Loucy (cell line): ENCODE results near the gene DQX1.

Source experiments
- H2AFZ ChIP-seq: fragments of 200-600 bp; sonication (generic); 2 replicates; pipeline ENCODE4 v1.6.0; 2016; ENCODE audit warnings: antibody characterized with exemption, mild to moderate bottlenecking, low read length, moderate library complexity
- H3F3A ChIP-seq: fragments of 200-600 bp; 2 replicates; pipeline ENCODE4 v1.6.0; 2016; ENCODE audit warnings: antibody characterized with exemption, low read depth, mild to moderate bottlenecking
- H3K27me3 ChIP-seq: fragments of 200-600 bp; sonication (generic); 2 replicates; pipeline ENCODE4 v1.6.1; 2014; ENCODE audit warnings: low read length, mild to moderate bottlenecking; ENCODE audit not compliant: insufficient read depth, poor library complexity, severe bottlenecking
- H3K36me3 ChIP-seq: fragments of 200-600 bp; sonication (generic); 2 replicates; pipeline ENCODE4 v1.6.1; 2016; ENCODE audit warnings: low read length; ENCODE audit not compliant: insufficient read depth
- H3K4me1 ChIP-seq: fragments of 200-600 bp; sonication (generic); 2 replicates; pipeline ENCODE4 v1.5.1; 2014; ENCODE audit warnings: low read length, mild to moderate bottlenecking; ENCODE audit not compliant: insufficient read depth, poor library complexity, severe bottlenecking
- H3K4me2 ChIP-seq: fragments of 200-600 bp; sonication (generic); 2 replicates; pipeline ENCODE4 v1.6.0; 2014; ENCODE audit warnings: antibody characterized with exemption, low read length, low read depth, mild to moderate bottlenecking; ENCODE audit not compliant: poor library complexity, severe bottlenecking
- H3K4me3 ChIP-seq: fragments of 200-600 bp; sonication (generic); 2 replicates; pipeline ENCODE4 v1.5.1; 2014; ENCODE audit warnings: low read length, mild to moderate bottlenecking, mixed read lengths; ENCODE audit not compliant: poor library complexity, severe bottlenecking
- H3K79me2 ChIP-seq: fragments of 200-600 bp; sonication (generic); 2 replicates; pipeline ENCODE4 v1.6.1; 2014; ENCODE audit warnings: low read length; ENCODE audit not compliant: insufficient read depth
- H3K9ac ChIP-seq: fragments of 200-600 bp; sonication (generic); 2 replicates; pipeline ENCODE4 v1.6.0; 2014; ENCODE audit warnings: mild to moderate bottlenecking, low read depth, low read length, moderate library complexity; ENCODE audit not compliant: poor library complexity, severe bottlenecking
- H3K9me2 ChIP-seq: fragments of 200-600 bp; sonication (generic); replicated peaks from 2 replicates; pipeline ENCODE4 v1.6.1; 2016; ENCODE audit warnings: low read depth, low read length, mixed read lengths
- H3K9me3 ChIP-seq: fragments of 200-600 bp; sonication (generic); 2 replicates; pipeline ENCODE4 v1.6.1; 2014; ENCODE audit warnings: mild to moderate bottlenecking, antibody characterized with exemption, low read length, low read depth; ENCODE audit not compliant: insufficient read depth
- H4K20me1 ChIP-seq: fragments of 200-600 bp; sonication (generic); 2 replicates; pipeline ENCODE4 v1.6.0; 2014; ENCODE audit warnings: antibody characterized with exemption, low read length, mild to moderate bottlenecking; ENCODE audit not compliant: insufficient read depth, poor library complexity, severe bottlenecking
- CTCF ChIP-seq: fragments of 200-600 bp; sonication (generic); conservative IDR thresholded peaks from 2 replicates; pipeline ENCODE4 v1.5.1; 2014; ENCODE audit warnings: mild to moderate bottlenecking, antibody characterized with exemption, low read length
- EZH2phosphoT487 ChIP-seq: fragments of 200-600 bp; IDR thresholded peaks from 2 replicates; pipeline ENCODE4 v1.6.1; 2018; ENCODE audit warnings: antibody characterized with exemption, mild to moderate bottlenecking, moderate library complexity, borderline replicate concordance

DQX1 gene

GRCh38 chr2:74515271-74515980 is 10.6 kb downstream of the DQX1 start:
- no peak for TF ChIP-seq EZH2phosphoT487
- TF ChIP-seq CTCF: no peak
- Histone ChIP-seq H3K9me2 (no peaks in the 10 kb centered on the region), H3K4me1 (peaks cover 5% of the 10 kb centered on the region), H3K27me3 (peaks cover 14% of the 10 kb centered on the region), H2AFZ (no peak overlapping the region), H3K9ac (no peak overlapping the region), H3K9me3 (no peaks in the 10 kb centered on the region), H3K79me2 (no peaks in the 10 kb centered on the region), H3K36me3 (no peaks in the 10 kb centered on the region), H3K4me2 (no peak overlapping the region), H4K20me1 (no peaks in the 10 kb centered on the region), H3F3A (no peaks in the 10 kb centered on the region), H3K4me3 (no peak overlapping the region)

DNA sequence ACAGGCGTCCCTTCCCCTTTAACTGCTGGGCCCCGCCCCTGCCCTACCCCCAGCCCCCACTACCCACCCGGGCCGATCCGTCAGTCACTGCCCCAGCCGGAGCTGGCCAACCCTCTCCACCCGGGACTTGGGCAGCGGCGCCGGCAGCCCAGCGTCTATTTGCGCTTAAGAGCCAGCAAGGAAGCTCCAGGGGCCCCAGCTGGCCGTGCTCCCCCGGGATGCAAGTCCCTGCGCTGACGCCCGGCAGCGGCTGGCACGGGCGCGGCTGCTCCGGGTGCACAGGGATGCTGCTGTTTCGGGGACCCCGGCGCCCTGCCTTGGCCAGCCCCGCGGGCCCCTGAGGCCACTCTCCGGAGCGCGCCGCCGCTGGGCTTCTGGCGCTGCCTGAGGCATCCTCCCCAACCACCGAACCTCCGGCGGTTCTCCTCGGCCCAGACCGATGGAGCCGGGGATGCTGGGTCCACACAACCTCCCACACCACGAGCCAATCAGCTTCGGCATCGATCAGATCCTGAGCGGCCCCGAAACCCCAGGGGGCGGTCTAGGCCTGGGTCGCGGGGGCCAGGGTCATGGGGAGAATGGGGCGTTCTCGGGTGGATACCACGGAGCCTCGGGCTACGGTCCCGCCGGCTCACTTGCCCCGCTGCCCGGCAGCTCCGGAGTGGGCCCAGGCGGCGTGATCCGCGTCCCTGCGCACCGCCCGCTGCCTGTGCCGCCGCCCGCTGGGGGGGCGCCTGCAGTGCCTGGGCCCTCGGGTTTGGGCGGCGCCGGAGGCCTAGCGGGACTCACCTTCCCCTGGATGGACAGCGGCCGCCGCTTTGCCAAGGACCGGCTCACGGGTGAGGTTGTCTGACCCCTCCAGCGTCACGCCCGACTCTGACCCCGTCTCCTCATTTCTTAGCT is 11.4 kb downstream of the DQX1 start, which contains the start of gene TLX2:
Gene TLX2 (plus strand): TSS at position 83 of the 903 bp plus-strand sequence. CDS start 357 bp downstream, at position 440.
- no peaks in the 10 kb centered on the region for H3K36me3 ChIP-seq
- TF ChIP-seq CTCF (no peak), EZH2phosphoT487 (no peak)
- peaks cover 5% of the 10 kb centered on the region for H3K4me1 ChIP-seq
- H3K9ac ChIP-seq: peak within 1 kb of the TSS; percentile 8
- H3K9me2 ChIP-seq: no peaks in the 10 kb centered on the region
- H3K79me2 ChIP-seq: no peaks in the 10 kb centered on the region
- H4K20me1 ChIP-seq: no peaks in the 10 kb centered on the region
- peaks cover 14% of the 10 kb centered on the region for H3K27me3 ChIP-seq
- peak within 1 kb of the TSS; percentile 54 for H3K4me2 ChIP-seq
- H2AFZ ChIP-seq: peak within 1 kb of the TSS; percentile 43; the same call in 1 of the 2 replicates
- H3F3A ChIP-seq: no peaks in the 10 kb centered on the region
- peak within 1 kb of the TSS; percentile 53 for H3K4me3 ChIP-seq
- no peaks in the 10 kb centered on the region for H3K9me3 ChIP-seq

DNA sequence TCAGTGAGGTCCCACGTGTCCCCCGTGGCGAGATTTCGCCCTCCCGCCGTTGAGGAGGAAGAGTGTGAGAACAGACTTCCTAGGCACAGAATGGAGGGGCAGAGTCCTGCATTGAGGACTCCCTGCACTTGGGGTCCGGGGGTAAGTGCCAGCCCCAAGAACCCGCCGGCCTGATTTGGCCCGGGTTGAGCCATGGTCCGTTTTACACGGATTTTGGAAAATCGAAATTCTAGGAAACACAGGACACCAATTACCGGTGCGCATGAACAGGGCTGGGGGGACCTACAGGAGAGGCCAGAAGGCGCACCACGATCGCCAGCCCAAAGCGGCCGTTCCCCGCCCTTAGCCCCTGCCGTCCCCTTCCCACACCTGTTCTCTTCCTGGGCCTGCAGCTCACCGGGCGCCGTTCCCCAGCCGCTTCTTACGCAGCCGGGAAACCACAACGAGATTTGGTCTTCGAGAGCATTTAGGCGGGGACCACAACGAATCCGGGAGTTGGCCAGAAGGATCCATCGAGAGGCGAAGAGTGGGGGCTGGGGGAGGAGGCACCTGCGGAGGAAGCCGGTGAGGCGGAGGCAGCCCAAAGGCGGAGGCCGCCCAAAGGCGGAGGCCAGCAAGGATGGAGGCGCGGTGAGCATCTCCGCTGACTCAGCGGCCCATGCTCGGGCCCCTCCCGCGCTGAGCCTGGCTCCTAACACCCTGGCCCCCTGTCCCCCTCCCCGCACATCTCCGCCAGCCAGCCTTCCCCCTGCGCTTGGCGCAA is 12.2 kb downstream of the DQX1 start:
- H3K79me2 ChIP-seq: no peaks in the 10 kb centered on the region
- H3K4me2 ChIP-seq: peak overlapping the region; percentile 54
- no peaks in the 10 kb centered on the region for H4K20me1 ChIP-seq
- no peaks in the 10 kb centered on the region for H3F3A ChIP-seq
- peaks cover 14% of the 10 kb centered on the region for H3K27me3 ChIP-seq
- H3K9ac ChIP-seq: peak overlapping the region; percentile 8
- no peaks in the 10 kb centered on the region for H3K36me3 ChIP-seq
- peaks cover 5% of the 10 kb centered on the region for H3K4me1 ChIP-seq
- no peaks in the 10 kb centered on the region for H3K9me3 ChIP-seq
- TF ChIP-seq CTCF: no peak
- TF ChIP-seq EZH2phosphoT487: no peak
- peak overlapping the region; percentile 53 for H3K4me3 ChIP-seq
- peak overlapping the region; percentile 43; the same call in 1 of the 2 replicates for H2AFZ ChIP-seq
- no peaks in the 10 kb centered on the region for H3K9me2 ChIP-seq
